Fibroblast of pulmonary artery (primary cell): ENCODE measurements around the gene GALNT15.
A peak's percentile ranks its signal among the peaks of the same experiment; 100 is the strongest.

ENCODE experiments used
- DNase-seq: peaks from one replicate; pipeline ENCODE4 v3.0.0-alpha.2; 2010; ENCODE audit warnings: low read depth
- H3K4me3 ChIP-seq: replicated peaks from 2 replicates; pipeline ENCODE4 v1.5.1; 2011; ENCODE audit warnings: low read depth, mild to moderate bottlenecking, control low read depth, low read length, moderate library complexity
- TF ChIP-seq, protein P1 (sequence below): IDR thresholded peaks from 2 replicates; pipeline ENCODE4 v1.5.1; 2011; ENCODE audit warnings: mild to moderate bottlenecking, control low read depth, low read length, inconsistent platforms; ENCODE audit errors: missing control alignments

GALNT15 gene

DNA sequence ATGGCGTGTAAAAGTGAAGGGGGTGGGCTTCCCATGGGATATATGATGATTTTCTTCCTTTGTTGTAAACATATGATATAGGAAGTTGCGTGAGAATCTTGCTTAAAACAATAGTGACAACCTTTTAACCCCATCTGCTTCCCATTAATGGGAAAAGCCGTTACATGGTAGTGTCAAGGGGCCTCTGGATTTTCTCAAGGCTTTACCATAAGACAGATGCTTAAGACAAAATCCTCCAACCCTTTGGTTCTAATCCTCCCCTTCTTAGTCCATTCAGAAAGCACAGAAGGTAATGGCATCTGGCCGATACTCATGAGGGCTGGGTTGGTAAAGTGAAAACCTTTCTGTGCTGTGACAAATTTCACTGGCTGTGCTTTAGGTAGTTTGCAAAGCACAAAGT, 65.3 kb downstream of the GALNT15 start:
- DNase-seq: peak; percentile 28
- no peak overlapping the region for H3K4me3 ChIP-seq
- TF ChIP-seq, protein P1, sequence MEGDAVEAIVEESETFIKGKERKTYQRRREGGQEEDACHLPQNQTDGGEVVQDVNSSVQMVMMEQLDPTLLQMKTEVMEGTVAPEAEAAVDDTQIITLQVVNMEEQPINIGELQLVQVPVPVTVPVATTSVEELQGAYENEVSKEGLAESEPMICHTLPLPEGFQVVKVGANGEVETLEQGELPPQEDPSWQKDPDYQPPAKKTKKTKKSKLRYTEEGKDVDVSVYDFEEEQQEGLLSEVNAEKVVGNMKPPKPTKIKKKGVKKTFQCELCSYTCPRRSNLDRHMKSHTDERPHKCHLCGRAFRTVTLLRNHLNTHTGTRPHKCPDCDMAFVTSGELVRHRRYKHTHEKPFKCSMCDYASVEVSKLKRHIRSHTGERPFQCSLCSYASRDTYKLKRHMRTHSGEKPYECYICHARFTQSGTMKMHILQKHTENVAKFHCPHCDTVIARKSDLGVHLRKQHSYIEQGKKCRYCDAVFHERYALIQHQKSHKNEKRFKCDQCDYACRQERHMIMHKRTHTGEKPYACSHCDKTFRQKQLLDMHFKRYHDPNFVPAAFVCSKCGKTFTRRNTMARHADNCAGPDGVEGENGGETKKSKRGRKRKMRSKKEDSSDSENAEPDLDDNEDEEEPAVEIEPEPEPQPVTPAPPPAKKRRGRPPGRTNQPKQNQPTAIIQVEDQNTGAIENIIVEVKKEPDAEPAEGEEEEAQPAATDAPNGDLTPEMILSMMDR: no peak

DNA sequence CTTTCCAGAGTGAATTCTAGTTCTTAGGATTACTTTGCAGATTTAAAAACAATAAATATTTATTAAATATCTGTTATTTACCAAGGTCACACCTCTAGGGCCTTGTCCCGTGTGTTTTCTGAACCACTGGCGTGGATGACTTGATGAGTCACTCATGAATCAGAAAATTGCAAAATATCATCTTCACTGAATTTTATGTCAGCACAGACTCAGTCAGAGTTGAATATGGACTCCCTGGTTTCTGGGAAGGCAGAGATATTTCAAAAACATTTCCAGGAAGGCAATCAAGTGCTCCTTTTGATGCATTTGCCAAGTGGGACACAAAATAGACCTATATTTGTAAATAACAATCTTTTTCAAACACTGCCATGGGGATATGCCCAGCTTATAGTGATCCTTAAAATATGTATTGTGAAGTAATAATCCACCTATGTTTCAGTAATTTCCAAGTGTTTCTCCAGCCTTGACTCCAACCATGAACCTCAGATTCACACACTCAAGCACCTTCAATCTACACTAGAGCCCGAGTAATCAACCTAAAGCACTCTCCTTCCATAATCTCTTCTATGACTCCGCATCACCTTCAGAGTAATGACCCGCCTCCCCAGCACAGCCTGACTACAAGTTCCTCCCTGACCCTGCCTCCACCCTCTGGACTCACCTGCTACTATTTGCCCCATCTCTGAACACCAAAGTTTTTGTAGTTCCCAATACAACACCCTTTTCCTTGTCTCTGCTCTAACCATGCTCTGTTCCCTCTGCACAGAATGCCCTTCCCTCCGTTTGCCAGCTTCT, 65.9 kb downstream of the GALNT15 start:
- DNase-seq: peak; percentile 85
- TF ChIP-seq, protein P1: no peak
- no peak overlapping the region for H3K4me3 ChIP-seq

DNA sequence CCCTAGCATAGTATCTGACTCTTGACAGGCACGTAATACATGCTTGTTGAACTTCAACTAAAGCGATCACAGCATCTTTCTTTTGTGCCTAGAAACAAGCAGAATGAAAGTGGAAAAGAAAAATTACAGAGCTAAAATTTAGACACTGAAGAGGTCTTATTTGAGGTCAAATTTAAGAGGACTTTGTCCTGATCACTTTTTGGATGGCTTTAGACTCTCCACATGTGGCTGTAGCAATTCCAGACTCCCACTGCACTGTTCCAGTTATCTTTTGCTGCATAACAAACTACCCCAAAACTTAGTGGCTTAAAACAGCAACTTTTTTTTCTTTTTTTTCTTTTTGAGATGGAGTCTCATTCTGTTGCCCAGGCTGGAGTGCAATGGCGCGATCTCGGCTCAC, 66.7 kb downstream of the GALNT15 start:
- no peak for DNase-seq
- no peak overlapping the region for H3K4me3 ChIP-seq
- TF ChIP-seq, protein P1: no peak

DNA sequence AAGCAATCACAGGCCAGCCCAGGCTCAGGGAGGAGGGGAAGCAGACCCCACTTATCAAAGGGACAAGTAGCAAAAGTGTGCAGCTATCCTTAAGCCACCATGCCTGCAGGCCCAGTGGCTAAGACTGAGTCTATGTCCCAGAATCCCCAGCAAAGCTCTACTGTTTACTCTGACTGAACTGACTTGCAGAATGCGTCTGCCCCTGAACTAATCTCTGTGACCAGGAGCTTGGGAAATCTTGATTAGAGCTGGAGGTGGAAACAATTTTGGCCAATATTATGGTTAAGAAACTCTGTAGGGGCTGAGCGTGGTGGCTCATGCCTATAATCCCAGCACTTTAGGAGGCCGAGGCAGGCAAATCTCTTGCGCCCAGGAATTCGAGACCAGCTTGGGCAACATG, 67.7 kb downstream of the GALNT15 start:
- TF ChIP-seq, protein P1: no peak
- DNase-seq: no peak
- no peak overlapping the region for H3K4me3 ChIP-seq

DNA sequence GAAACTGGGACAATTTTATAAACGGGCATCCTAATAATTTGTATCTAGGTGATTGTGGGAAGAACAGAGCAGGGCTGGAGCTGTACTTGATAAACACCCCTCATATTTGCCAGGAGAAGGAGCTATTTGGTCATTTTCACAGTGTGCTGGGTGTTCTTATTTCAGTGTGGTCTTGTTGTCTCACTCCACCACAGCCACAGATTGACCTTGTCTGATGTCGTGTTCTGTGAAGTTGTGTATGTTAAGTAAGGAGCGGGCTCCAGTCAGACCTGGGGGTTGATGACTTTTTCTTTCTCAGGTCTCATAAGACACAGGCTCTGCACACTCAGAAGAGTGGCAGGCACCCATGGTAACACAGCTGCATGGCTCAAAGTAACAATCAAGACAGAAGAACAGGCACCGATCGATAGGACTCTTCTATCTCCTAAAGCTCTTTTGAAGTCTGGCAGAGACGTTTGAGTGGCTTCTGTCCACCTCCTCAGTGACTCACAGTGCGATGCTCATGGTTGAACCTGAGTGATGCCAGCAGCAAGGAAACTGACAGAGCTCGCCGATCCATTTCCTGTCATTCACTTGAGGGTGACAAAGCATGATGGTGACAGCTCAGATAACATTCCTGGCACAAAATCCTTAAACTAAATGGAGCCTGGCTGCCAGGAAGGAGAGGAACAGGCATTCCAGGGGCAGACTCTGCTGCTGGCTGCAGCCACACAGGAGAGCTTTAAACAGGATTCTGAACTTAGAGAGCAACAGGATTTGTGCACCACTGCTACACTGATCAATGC, 69.4 kb downstream of the GALNT15 start:
- TF ChIP-seq, protein P1: no peak
- DNase-seq: peak; percentile 39
- H3K4me3 ChIP-seq: no peak overlapping the region

DNA sequence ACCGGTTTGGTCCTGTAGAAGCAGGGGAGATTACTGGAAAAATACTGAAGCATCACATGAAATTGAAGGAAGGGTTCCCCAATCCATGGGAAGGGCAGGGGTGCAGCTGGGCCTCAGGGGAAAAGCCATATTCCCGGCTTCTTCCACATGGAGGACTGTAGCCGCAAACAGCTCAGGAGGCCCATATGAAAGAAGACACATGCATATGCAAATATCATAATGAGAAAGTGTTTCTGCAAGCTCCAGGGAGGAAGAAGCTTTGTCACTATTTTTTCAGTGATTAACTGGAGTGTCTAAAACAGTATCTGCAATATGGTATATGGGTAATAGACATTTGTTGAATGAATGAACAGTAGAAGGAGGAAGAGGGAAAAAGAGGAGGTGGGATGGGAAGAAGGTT, 71.1 kb downstream of the GALNT15 start:
- no peak overlapping the region for H3K4me3 ChIP-seq
- no peak for DNase-seq
- TF ChIP-seq, protein P1: no peak
